Epithelial cell of prostate (primary cell): ENCODE measurements around the gene COL1A1.

Experiments
- DNase-seq: peaks from one replicate; pipeline ENCODE4 v3.0.0-alpha.2; 2011; ENCODE audit warnings: low read depth, low spot score
- H3K27ac ChIP-seq: fragments of 450-650 bp; 2 replicates; pipeline ENCODE4 v1.5.1; 2017; ENCODE audit warnings: mild to moderate bottlenecking

Gene COL1A1

GRCh38 chr17:50201276-50201854, at the start of gene COL1A1:
Gene COL1A1 (minus strand): TSS chr17:50201631. CDS start chr17:50201513, 118 bp downstream.
- H3K27ac ChIP-seq = peak within 1 kb of the TSS; percentile 91
- DNase-seq = no peak

- no peak for DNase-seq
- no peak overlapping the region for H3K27ac ChIP-seq
These were observed 46.8 kb upstream of the COL1A1 start for GRCh38 chr17:50248255-50248654.

- no peak for DNase-seq
- H3K27ac ChIP-seq = no peak overlapping the region
These were observed 43.3 kb upstream of the COL1A1 start for GRCh38 chr17:50244771-50245170.

GRCh38 chr17:50241431-50241830, 40.0 kb upstream of the COL1A1 start:
- DNase-seq = no peak
- H3K27ac ChIP-seq = no peak overlapping the region

GRCh38 chr17:50240851-50241250, 39.4 kb upstream of the COL1A1 start:
- no peak overlapping the region for H3K27ac ChIP-seq
- DNase-seq = no peak

- no peak overlapping the region for H3K27ac ChIP-seq
- no peak for DNase-seq
These were observed 38.5 kb upstream of the COL1A1 start for GRCh38 chr17:50239937-50240336.

- no peak for DNase-seq
- no peak overlapping the region for H3K27ac ChIP-seq
These were observed 37.3 kb upstream of the COL1A1 start for GRCh38 chr17:50238601-50239280.

GRCh38 chr17:50237901-50238300, 36.5 kb upstream of the COL1A1 start:
- H3K27ac ChIP-seq = no peak overlapping the region
- DNase-seq = no peak

- no peak for DNase-seq
- no peak overlapping the region for H3K27ac ChIP-seq
These were observed 33.1 kb upstream of the COL1A1 start for GRCh38 chr17:50234581-50234980.

- no peak for DNase-seq
These were observed 24.3 kb upstream of the COL1A1 start for GRCh38 chr17:50225701-50226240.

GRCh38 chr17:50222922-50223321, 21.5 kb upstream of the COL1A1 start:
- DNase-seq = no peak
- no peak overlapping the region for H3K27ac ChIP-seq

More at GRCh38 chr17:50225701-50226240, 24.3 kb upstream of the COL1A1 start:
- H3K27ac ChIP-seq = no peak overlapping the region

GRCh38 chr17:50221864-50222545, 20.6 kb upstream of the COL1A1 start:
- no peak overlapping the region for H3K27ac ChIP-seq
- DNase-seq = no peak

GRCh38 chr17:50221266-50221863, 19.9 kb upstream of the COL1A1 start:
- DNase-seq = no peak
- no peak overlapping the region for H3K27ac ChIP-seq

- DNase-seq = no peak
- no peak overlapping the region for H3K27ac ChIP-seq
These were observed 19.4 kb upstream of the COL1A1 start for GRCh38 chr17:50220811-50221210.

GRCh38 chr17:50219939-50220465, 18.6 kb upstream of the COL1A1 start:
- peak overlapping the region; percentile 75 for H3K27ac ChIP-seq
- DNase-seq = no peak

- peak; percentile 24 for DNase-seq
- H3K27ac ChIP-seq = peak overlapping the region; percentile 75
These were observed 17.9 kb upstream of the COL1A1 start for GRCh38 chr17:50219342-50219741.

GRCh38 chr17:50218771-50219315, 17.4 kb upstream of the COL1A1 start:
- H3K27ac ChIP-seq = peak overlapping the region; percentile 75
- DNase-seq = no peak

- peak overlapping the region; percentile 75 for H3K27ac ChIP-seq
These were observed 16.8 kb upstream of the COL1A1 start for GRCh38 chr17:50218071-50218759.

GRCh38 chr17:50217591-50217990, 16.2 kb upstream of the COL1A1 start:
- H3K27ac ChIP-seq = no peak overlapping the region
- no peak for DNase-seq

More at GRCh38 chr17:50218071-50218759, 16.8 kb upstream of the COL1A1 start:
- DNase-seq = no peak
